GM21447 (cell line): ENCODE measurements around the gene ADGRL3.
"Not testable (repeated sequence)": the region's sequence is repeated elsewhere in the genome, so short reads cannot be mapped to it uniquely, and the experiment has no call there.

Source experiments
- ATAC-seq: cut with Tn5 transposase; IDR thresholded peaks from one replicate; pipeline ENCODE4 v1.9.1; 2021; ENCODE audit not compliant: unreplicated experiment

ADGRL3 gene

DNA sequence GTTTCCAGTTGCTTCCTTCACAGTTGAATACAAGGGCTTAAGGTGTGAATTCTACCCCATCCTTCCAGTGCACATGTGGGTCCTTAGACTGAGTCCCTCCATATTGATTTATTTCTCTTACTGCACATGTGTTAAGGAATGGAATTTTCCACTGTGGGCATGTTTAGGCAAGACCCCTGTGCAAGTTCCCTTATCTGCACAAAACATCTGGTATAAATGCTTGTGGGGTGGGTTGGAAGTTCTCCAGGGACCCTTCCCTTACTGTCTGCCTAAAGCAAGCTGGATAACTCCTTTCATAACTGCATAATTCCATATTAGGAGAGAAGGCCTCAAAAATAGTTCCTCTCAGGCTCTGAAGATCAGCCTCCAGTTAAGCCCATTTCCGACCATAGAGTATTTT lies 570.9 kb downstream of the ADGRL3 start:
- ATAC-seq, result no peak

DNA sequence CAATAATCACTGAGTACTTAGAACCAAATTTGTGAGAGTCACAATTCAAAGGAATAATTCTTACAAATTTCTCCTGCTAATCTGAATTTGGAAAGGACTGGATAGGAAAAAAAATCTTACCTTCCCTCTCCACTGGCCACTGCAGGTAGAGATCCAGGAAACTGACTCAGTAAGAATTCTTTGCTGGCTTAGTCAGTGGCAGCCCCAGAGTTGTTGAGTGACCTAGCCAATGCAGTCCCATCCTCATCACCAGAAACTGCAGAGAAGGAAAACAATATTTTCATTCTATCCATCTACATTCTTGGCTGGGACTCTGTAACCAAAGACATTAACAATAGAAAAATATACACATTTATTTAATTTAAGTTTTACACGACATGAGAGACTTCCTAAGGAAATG lies 572.0 kb downstream of the ADGRL3 start:
- no peak for ATAC-seq

DNA sequence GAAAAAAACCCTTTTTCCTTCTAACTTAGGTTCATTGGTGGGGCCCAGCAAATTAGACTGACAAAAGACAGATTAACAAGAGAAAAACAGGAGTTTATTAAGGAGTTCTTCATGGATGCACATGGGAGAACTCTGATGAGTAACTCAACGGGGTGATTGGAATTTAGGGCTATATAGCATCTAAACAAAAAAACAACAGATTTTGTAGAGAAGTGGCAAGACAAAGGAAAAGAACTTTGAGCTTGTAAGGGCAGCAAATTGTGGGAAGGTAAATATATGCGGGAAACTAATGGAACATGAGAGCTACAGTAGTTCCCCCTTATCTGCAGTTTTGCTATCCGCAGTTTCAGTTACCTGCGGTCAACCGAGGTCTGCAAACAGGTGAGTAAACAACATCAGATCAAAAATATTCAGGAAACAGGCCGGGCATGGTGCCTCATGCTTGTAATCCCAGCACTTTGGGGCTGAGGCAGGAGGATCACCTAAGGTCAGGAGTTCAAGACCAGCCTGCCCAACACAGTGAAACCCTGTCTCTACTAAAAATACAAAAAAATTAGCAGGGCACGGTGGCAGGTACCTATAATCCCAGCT lies 573.6 kb downstream of the ADGRL3 start:
- ATAC-seq, result no peak

DNA sequence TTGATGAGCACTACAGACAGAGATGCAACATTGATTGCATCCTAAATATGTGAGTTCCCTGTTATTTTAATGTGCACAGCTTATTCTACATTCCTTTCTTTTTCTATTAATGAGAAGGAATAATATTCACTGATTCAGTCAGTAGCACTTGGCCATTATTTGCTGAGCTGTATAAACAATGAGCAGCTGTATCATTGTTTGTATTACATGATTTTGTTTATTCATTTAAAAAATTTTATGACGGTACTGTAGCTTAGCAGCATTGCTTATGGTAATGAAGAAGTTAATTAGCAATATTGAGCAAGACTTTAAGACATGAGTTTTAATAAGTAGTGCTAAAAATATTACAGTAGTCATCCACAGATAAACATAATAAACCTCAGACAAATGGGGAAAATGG lies 582.0 kb downstream of the ADGRL3 start:
- no peak for ATAC-seq

DNA sequence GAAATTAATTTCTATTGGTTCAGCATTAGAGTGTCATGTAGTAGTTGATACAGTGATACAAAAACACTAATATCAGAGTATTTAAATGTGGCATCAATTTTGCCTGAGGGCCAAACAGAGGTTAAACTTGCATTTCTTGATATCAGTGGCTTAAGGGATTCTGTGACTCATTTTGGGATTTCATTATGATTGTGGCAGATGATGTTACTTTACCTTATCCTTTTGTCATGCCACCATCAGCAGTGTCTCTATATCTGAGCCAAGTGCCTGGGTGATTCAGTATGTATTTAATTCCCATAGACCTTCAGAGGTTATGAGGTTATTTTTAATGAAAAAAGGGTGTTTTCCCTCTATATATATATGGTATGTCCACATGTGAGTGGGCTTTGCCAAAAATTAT lies 582.9 kb downstream of the ADGRL3 start:
- ATAC-seq, result no peak

DNA sequence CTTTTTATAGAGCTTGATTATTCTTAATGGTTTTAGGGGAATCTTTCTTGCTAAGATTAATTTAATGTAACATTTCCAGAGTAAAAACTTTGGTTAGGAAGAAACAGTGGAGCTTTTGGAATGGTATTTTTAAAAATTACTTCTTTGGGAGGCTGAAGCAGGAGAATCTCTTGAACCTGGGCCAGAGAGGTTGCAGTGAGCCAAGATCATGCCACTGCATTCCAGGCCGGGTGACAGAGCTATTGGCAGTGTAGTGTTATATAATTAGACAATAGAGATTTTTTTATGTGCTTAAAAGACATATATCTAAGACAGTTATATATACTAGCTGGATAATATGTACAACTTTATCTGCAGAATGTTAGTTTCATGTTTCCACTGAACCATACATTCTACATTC lies 585.6 kb downstream of the ADGRL3 start:
- ATAC-seq, result no peak

DNA sequence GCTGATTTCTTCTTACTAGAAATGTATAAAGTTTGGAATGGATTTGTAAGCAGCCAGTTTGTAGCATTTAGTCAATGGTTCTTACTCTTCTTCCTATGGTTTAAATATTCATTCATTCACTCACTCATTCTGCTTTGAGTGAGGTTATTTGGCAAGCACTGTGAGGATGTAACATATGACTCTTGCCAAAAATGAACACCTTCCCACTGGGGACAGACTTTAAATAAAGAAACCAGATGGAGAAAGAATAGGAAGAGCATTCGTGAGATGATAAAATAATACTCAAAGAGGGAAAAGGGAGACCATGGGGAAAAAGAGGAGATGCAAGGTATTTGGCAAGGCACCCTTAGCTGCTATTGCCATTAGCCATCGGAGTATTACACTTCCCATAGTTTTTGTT lies 586.1 kb downstream of the ADGRL3 start:
- ATAC-seq, result no peak

DNA sequence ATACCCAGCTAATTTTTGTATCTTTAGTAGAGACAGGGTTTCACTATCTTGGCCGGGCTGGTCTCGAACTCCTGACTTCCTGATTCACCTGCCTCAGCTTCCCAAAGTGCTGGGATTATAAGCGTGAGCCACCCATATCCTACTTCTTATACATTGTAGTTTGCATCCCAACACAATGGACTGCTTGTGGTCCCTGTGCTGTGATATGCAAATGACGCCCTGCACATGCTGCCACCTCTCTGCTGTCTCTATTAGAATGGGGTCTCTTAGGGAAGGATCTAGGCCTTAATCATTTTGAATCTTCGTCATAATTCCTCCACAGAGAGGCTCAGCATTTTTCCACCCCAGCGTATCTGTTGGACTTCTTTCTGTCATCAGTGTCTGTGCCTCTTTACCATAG lies 595.9 kb downstream of the ADGRL3 start:
- no peak for ATAC-seq

DNA sequence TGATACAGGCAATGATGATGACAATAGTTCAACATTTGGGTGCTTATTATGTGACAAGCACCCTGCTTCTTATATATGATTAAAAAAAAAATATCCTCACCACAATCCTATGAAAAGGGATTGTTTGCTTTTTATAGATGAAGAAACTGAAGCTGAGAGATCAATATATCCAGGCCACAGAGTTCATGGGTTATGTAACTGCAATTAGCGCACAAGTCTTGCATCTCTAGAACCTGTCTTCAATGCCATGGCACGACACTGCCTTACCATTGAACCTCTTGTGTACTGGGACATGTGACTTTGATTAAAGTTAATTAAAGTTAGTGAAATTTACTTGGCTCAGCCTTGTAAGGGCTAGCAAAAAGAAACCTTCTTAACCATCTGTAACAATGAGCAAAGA lies 599.7 kb downstream of the ADGRL3 start:
- no peak for ATAC-seq

DNA sequence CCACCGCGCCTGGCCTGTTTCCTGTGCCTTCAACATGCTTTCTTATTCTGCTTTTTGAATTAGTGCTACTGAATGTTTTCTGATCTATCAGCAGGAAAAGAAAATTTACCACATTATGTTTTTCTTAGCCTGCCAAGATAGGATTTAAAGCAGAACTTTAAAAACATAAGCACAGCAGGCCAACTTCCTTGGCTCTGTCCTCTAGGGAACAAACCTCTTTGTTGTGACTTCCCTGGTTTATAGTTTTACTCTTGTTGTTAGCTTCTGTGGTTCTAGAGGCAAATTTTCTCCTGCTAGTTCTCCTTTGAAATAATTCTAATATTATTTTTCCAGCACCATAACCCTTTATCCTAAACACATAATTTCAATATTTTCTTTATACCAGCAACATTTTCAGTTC lies 605.1 kb downstream of the ADGRL3 start:
- ATAC-seq, result no peak

DNA sequence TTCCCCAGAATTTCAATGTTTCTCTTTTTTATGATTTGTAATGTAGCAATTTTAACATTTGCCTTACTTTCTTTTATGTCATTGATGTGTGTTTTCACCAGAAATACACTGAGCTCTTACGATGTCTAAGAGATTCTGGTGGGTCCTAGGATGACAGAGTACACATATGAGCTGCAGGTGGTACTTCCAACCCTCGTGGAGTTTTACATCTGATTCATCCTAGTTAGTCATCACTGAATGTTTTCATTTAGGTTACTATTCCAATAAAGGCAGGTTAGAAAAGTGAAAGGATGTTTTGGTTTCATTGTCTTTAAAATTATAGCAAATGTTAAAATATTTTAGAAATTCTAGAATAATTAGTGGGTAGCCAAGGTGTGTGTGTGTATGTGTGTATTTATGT lies 605.9 kb downstream of the ADGRL3 start:
- no peak for ATAC-seq

DNA sequence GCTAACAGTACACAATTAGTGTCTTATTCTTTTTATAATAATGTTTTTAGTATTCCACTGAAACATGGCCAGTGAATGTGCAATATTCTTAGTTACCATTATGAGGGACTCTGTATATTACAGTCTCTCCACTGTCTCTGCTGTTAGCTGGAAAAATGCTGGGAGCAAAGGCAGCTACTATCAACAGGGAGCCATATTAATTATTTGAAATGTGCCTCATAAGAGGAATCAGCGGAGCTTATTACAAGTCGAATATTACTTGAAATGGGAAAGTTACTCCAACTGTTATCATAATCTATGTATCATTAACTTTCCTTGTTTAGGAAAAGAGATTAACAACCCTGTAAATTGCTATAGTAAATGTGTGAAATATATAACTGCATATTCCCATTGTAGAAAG lies 612.0 kb downstream of the ADGRL3 start:
- ATAC-seq, result no peak

DNA sequence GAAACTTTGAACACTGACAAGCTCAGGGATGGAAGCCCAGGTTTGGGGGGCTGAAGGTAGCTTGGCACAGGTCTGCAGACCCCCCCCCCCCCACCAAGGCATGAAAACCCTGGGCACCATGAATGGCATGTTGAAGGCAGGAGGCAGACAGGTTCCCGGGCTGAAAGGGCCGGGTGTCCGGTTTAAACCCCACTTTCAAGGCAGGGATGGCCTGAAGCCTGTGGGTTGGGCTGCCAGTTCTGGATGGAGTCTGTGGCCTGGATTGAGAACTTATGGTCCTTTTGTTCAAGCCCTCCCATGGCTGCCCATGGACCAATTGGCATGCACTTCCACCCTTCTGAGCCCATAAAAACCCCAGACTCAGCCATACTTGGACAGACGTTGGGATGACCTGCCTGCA lies 616.9 kb downstream of the ADGRL3 start:
- ATAC-seq, result no peak

DNA sequence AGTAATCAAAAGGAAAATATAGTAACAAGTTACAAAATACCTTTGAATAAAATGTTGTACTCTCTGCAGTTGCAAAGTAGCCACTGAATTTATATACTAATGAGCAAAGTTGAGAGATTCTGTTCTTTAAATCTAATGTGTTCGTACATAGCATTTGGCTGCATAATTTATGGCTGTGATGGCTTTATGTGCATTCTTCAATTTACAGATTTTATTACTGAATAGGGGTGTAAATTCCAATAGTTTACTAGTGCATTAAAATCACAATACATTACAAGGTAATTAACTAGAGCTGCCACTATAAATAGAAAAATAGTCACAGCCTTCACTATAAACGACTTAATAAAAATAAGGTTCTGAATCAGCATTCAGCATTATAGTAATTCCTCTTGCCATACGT lies 620.0 kb downstream of the ADGRL3 start:
- ATAC-seq, result no peak

DNA sequence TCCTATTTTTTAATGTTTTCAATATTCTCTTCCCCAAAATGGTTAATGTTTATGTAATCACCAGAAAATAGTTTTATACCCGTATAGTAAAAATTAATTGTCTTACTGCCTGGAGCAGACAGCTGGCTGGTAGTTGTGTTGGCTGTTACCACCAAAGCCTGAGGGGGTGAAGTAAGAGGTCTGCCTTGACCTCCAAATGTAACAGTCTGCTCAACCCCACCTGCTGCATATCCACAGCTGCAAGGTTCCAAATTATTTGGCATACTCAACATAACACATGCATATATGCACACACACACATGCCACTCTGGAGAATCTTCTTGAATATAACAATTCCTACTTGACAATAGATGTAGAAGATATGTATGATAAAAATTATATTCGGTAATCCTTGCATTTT lies 624.3 kb downstream of the ADGRL3 start:
- ATAC-seq, result no peak

DNA sequence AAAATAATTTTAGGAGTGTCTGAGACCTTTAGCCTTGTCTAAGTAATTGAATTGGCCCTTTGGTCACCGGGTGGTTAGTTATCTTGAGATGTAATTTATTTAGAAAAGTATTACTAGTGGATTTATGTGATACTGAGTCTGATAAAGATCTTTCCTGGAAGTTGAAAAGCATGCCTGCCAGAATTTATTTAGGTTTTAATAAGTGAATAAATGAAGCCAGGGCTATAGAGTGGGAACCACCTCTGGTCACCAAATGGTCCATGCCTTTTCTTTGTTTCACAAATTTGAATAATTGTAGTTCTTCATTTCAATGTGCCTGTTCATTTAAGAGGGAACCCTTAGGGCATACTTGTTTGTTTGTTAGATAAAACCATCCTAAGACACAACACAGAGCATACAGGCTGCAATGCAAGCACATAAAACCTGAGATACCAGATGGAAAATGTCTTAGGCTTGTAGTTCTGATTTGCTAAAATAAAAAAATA lies 627.8 kb downstream of the ADGRL3 start:
- ATAC-seq, result no peak

DNA sequence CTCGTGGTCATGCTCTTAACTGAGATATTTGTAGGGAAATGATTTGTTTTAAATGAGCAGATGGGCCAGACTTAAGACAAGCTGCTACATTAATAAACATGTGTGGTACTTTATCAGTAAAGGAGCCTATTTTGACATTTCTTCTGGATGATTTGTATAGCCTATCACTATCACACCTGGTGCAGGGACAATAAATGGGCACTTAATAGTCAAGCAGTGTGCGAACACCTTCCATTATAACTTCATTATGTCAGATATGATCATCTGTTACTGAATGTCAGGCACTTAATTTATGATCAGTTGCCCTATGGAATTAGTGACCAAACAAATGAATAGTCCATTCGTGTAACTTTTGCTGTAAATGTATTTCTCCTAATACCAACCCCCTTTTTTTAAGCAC lies 628.8 kb downstream of the ADGRL3 start:
- no peak for ATAC-seq

DNA sequence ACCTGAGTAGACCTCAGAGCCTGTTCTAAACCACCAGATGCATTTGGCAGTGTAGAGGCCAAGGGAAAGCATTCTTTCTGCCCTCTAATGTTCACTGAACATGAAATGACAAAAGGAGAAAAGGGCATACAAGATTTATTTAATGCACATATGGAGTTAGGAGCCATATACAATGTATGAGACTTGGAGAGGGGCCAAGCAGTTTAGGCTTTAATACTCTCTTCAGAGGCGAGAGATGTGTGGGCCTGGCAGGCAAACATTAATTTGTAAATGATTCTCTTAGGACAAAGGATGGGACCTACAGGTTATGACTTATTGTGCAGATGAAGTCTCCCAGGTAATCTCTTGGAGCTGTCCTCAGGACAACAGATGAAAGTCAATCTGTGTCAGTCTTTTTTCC lies 631.9 kb downstream of the ADGRL3 start:
- no peak for ATAC-seq

DNA sequence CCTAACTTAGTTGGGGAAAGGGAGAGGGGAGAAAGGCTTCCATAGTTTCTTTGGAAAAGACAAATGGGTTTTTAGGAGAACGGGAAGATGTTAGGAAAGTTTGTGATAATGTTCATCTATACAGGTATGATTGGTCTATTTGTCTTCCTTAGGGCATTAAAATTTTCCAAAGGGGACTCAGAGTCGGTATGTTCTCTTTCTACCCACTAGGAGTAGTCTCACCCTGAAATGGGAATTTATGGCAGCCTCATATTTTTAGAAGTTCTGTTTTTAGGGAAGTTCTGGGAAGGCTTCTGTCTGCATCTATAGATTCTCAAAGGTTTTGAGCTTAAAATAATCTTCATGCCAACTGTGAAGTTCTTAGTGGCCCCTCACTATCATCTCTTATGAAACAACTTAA lies 637.3 kb downstream of the ADGRL3 start:
- ATAC-seq, result no peak

DNA sequence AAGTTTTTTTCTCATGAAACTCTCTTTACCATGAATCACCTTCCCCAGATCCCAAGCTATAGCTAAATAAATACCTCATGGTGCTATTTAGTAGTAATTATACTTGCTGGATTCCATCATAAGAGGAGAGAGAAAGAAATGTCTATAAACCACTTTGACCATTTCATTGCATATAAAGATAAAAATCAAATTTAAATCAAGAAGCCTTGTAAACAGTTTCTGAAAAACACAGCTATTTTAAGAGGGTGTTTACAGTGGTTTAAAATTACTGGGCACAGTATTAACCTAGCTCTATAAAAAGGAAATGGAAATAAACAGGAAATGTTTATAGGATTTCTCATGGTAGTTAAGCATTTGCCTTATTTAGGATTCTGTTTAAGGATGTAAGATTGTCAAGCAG lies 637.9 kb downstream of the ADGRL3 start:
- ATAC-seq, result no peak

DNA sequence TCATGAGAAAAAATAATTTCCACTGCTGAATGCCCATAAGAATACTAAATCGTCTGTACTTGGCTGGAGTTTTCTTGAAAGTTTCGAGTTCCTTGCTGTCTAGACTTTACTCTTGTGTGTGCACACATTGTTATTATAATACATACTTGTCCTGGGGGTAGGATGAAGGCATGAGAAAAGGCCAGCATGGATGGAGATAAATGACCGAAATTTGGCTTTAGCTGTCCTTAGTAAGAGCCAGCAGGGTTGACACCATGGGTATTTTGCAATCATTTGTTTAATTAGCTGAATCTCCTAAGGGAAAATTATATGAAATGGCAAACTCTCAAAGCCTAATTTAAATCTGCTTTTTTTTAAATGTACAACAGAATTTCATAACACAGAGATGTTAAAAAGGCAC lies 641.6 kb downstream of the ADGRL3 start:
- no peak for ATAC-seq

DNA sequence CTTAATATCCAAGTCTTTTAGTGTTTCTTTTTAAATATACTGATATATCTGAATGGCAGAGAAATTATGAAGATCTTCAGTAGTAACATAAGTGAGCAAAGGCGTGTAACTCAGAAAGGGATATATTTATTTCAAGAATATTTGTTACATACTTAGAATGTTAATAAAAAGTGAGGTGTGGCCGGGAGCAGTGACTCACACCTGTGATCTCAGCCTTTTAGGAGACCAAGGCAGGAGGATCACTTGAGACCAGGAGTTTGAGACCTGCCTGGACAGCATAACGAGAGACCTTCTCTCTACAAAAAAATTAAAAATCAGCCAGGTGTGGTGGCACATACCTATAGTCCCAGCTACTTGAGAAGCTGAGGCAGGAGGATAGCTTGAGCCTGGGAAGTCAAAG lies 651.0 kb downstream of the ADGRL3 start:
- no peak for ATAC-seq

DNA sequence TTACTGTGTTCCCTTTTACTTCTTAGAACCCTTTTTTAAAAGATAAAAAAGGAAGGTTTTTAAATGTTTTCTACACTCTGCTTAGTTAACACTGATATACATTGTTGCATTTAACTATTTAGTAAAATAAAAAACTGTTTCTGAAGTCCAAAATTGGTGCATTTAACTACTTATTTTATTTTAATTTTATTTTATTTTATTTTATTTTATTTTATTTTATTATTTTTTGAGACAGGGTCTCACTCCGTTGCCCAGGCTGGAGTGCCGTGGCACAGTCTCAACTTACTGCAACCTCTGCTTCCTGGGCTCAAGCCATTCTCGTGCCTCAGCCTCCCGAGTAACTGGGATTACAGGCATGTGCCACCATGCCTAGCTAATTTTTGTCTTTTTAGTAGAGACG lies 652.0 kb downstream of the ADGRL3 start:
- not testable (repeated sequence) for ATAC-seq

DNA sequence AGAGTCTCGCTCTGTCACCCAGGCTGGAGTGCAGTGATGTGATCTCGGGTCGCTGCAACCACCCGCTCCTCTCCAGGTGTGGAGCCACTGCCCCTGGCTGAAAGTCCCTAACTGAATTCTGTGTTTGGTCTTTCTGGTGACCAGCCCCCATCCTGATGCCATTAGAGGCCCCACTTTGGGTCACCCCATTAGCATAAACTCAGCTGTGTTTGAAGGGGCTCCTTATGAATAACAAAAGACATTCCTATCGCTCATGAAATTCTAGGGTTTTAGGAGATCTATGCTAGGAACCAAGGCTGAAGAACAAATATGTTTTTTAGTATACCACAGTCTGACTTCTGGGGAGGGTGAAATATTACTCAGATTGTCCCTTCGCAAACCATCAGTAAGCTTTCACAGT lies 652.9 kb downstream of the ADGRL3 start:
- ATAC-seq, result no peak
